OCI-LY7 (cell line): Measurements from ENCODE around the gene CLEC2B. TPM values are rescaled to one million over a fixed set of nuclear protein-coding genes. Genes with fewer than 3 reads are reported as not detected.

Source experiments
- BruUV-seq: library from RNA; stranded (reverse); fragments of 400-500 nt; replicated peaks from 2 replicates; lab custom pipeline; 2021; lab: Mats Ljungman, UMichigan
- CTCF ChIA-PET: fragments of 300-600 bp; sonication (Branson Sonifier 250); formaldehyde crosslinking; loops from one replicate; lab custom pipeline; 2022; ENCODE audit warnings: antibody characterized with exemption; ENCODE audit not compliant: unreplicated experiment; lab: Charles Lee
- POLR2A ChIA-PET: fragments of 300-600 bp; sonication (Branson Sonifier 250); formaldehyde crosslinking; loops from one replicate; lab custom pipeline; 2022; ENCODE audit warnings: antibody characterized with exemption; lab: Charles Lee
- DNase-seq: peaks from one replicate; pipeline ENCODE4 v3.0.0-alpha.2; 2015; ENCODE audit warnings: low spot score
- H2AFZ ChIP-seq: fragments of 200-600 bp; sonication (generic), shearing (Covaris generic); 2 replicates; pipeline ENCODE4 v1.6.1; 2014; ENCODE audit warnings: mild to moderate bottlenecking, antibody characterized with exemption, low read length, moderate library complexity
- H3K27ac ChIP-seq: fragments of 200-600 bp; sonication (generic); 2 replicates; pipeline ENCODE4 v1.5.1; 2014; ENCODE audit warnings: mixed run types, low read depth, mild to moderate bottlenecking, moderate library complexity, low read length, inconsistent platforms; ENCODE audit not compliant: poor library complexity, severe bottlenecking
- H3K36me3 ChIP-seq: fragments of 200-600 bp; sonication (generic); 2 replicates; pipeline ENCODE4 v1.6.1; 2014; ENCODE audit warnings: mild to moderate bottlenecking, antibody characterized with exemption, low read length, moderate library complexity, mixed read lengths; ENCODE audit not compliant: insufficient read depth
- H3K4me1 ChIP-seq: fragments of 200-600 bp; sonication (generic); 2 replicates; pipeline ENCODE4 v1.5.1; 2014; ENCODE audit warnings: mild to moderate bottlenecking, low read length; ENCODE audit not compliant: insufficient read depth, poor library complexity, severe bottlenecking
- H3K4me2 ChIP-seq: fragments of 200-600 bp; sonication (generic); 2 replicates; pipeline ENCODE4 v1.6.1; 2014; ENCODE audit warnings: mild to moderate bottlenecking, low read length
- H3K4me3 ChIP-seq: fragments of 200-600 bp; sonication (generic); 2 replicates; pipeline ENCODE4 v1.5.1; 2014; ENCODE audit warnings: mild to moderate bottlenecking, low read depth, low read length; ENCODE audit not compliant: poor library complexity, severe bottlenecking
- H3K79me2 ChIP-seq: fragments of 200-600 bp; sonication (generic); 2 replicates; pipeline ENCODE4 v1.6.1; 2016; ENCODE audit warnings: low read depth, mild to moderate bottlenecking, low read length, moderate library complexity, mixed read lengths; ENCODE audit not compliant: insufficient read depth
- H3K9me2 ChIP-seq: fragments of 200-600 bp; sonication (generic); 2 replicates; pipeline ENCODE4 v1.6.1; 2016; ENCODE audit warnings: mild to moderate bottlenecking, low read length, mixed read lengths; ENCODE audit not compliant: insufficient read depth
- H3K9me3 ChIP-seq: fragments of 200-600 bp; sonication (generic); 2 replicates; pipeline ENCODE4 v1.6.1; 2014; ENCODE audit warnings: mild to moderate bottlenecking, mixed run types, low read length, mixed read lengths
- H4K20me1 ChIP-seq: fragments of 200-600 bp; sonication (generic); 2 replicates; pipeline ENCODE4 v1.6.1; 2014; ENCODE audit warnings: mild to moderate bottlenecking, antibody characterized with exemption, low read length, moderate library complexity, mixed read lengths; ENCODE audit not compliant: insufficient read depth
- CTCF ChIP-seq: fragments of 200-600 bp; sonication (generic); conservative IDR thresholded peaks from 2 replicates; pipeline ENCODE4 v1.5.1; 2014; ENCODE audit warnings: mild to moderate bottlenecking, antibody characterized with exemption, low read length, moderate library complexity, mixed read lengths
- EZH2phosphoT487 ChIP-seq: fragments of 200-600 bp; sonication (generic); IDR thresholded peaks from 2 replicates; pipeline ENCODE4 v1.6.1; 2018; ENCODE audit warnings: low read depth, borderline replicate concordance, mild to moderate bottlenecking, mixed run types, antibody characterized with exemption, low read length, moderate library complexity, mixed read lengths
- intact Hi-C: fragments of 100-400 bp; cut with micrococcal nuclease; formaldehyde crosslinking; loops from one replicate; pipeline ENCODE4 v1.10.0; 2022; ENCODE audit not compliant: unreplicated experiment
- total RNA-seq, 2 experiments: library from RNA; depleted of rRNA in 1 of 2; stranded (reverse); fragments of >200 nt in 1 of 2; shearing (Covaris generic) in 1 of 2; gene quantifications; 2 replicates each; pipeline ENCODE4 v1.2.3, GENCODE V29; 2014 to 2022

Gene CLEC2B
- total RNA-seq, 2 experiments from 2014 or later, result 2.2 to 2.3 TPM

GRCh38 chr12:9907769-9908168, 38.6 kb upstream of the CLEC2B start:
- no TSS peak for BruUV-seq
- Histone ChIP-seq H3K4me3 (no peak overlapping the region), H2AFZ (no peak overlapping the region), H3K79me2 (no peaks in the 10 kb centered on the region), H3K9me3 (peaks cover 17% of the 10 kb centered on the region; the same call in 1 of the 2 replicates), H3K27ac (no peak overlapping the region), H3K4me1 (no peaks in the 10 kb centered on the region), H3K9me2 (no peaks in the 10 kb centered on the region), H3K36me3 (no peaks in the 10 kb centered on the region), H3K4me2 (no peak overlapping the region), H4K20me1 (no peaks in the 10 kb centered on the region)
- DNase-seq, result no peak
- POLR2A ChIA-PET, result interaction anchor here (1.1 kb wide), 1 partner anchor 70 kb away, joined by 3 read pairs; no protein-coding TSS in a partner anchor
- no peak for TF ChIP-seq EZH2phosphoT487
- TF ChIP-seq CTCF, result no peak
- intact Hi-C loops, result no loop called here
- CTCF ChIA-PET, result no interaction called here

- ChIA-PET POLR2A (interaction anchor here (0.6 to 2.1 kb wide), 6 partner anchors 11 to 1279 kb away, joined by 3 to 12 read pairs (median 3); no protein-coding TSS in a partner anchor), CTCF (interaction anchor here (2.0 kb wide), 1 partner anchor 12 kb away, joined by 6 read pairs; no protein-coding TSS in a partner anchor)
- H3K4me3 ChIP-seq, result no peak overlapping the region
- H3K79me2 ChIP-seq, result no peaks in the 10 kb centered on the region
- TF ChIP-seq EZH2phosphoT487, result no peak
- TF ChIP-seq CTCF, result no peak
- H3K4me2 ChIP-seq, result no peak overlapping the region
- no peaks in the 10 kb centered on the region for H3K9me2 ChIP-seq
- H2AFZ ChIP-seq, result no peak overlapping the region
- no peak overlapping the region for H3K27ac ChIP-seq
- peaks cover 20% of the 10 kb centered on the region; the same call in 1 of the 2 replicates for H3K9me3 ChIP-seq
- intact Hi-C loops, result no loop called here
- DNase-seq, result no peak
- H4K20me1 ChIP-seq, result no peaks in the 10 kb centered on the region
- BruUV-seq, result no TSS peak
- H3K36me3 ChIP-seq, result no peaks in the 10 kb centered on the region
- H3K4me1 ChIP-seq, result no peaks in the 10 kb centered on the region
Observed at GRCh38 chr12:9906873-9907272, 37.7 kb upstream of the CLEC2B start.

GRCh38 chr12:9902539-9903228, 33.5 kb upstream of the CLEC2B start:
- no TSS peak for BruUV-seq
- intact Hi-C loops, result no loop called here
- H3K36me3 ChIP-seq, result no peaks in the 10 kb centered on the region

More at GRCh38 chr12:9902539-9903228, 33.5 kb upstream of the CLEC2B start:
- no peak overlapping the region for H3K27ac ChIP-seq
- H4K20me1 ChIP-seq, result no peaks in the 10 kb centered on the region
- H3K79me2 ChIP-seq, result no peaks in the 10 kb centered on the region
- no peaks in the 10 kb centered on the region for H3K9me2 ChIP-seq
- H3K4me2 ChIP-seq, result no peak overlapping the region
- no peak for DNase-seq
- H3K4me3 ChIP-seq, result no peak overlapping the region
- TF ChIP-seq EZH2phosphoT487, result no peak
- TF ChIP-seq CTCF, result no peak
- no peak overlapping the region for H2AFZ ChIP-seq
- POLR2A ChIA-PET, result interaction anchor here (0.6 to 0.8 kb wide), 2 partner anchors 13 to 190 kb away, joined by 3 to 5 read pairs; no protein-coding TSS in a partner anchor
- 0 out of 2 replicates have a peak, but pooled peaks cover 6% of the 10 kb centered on the region for H3K9me3 ChIP-seq
- H3K4me1 ChIP-seq, result no peaks in the 10 kb centered on the region
- CTCF ChIA-PET, result no interaction called here
